ENCODE measurements around the gene UPK1A. TPM values are rescaled to one million over a fixed set of nuclear protein-coding genes. Genes with fewer than 3 reads are reported as not detected.

Gene UPK1A
- total RNA-seq: under 1 TPM in 1 of 8 experiments, not detected in 7; 0.38 TPM

DNA sequence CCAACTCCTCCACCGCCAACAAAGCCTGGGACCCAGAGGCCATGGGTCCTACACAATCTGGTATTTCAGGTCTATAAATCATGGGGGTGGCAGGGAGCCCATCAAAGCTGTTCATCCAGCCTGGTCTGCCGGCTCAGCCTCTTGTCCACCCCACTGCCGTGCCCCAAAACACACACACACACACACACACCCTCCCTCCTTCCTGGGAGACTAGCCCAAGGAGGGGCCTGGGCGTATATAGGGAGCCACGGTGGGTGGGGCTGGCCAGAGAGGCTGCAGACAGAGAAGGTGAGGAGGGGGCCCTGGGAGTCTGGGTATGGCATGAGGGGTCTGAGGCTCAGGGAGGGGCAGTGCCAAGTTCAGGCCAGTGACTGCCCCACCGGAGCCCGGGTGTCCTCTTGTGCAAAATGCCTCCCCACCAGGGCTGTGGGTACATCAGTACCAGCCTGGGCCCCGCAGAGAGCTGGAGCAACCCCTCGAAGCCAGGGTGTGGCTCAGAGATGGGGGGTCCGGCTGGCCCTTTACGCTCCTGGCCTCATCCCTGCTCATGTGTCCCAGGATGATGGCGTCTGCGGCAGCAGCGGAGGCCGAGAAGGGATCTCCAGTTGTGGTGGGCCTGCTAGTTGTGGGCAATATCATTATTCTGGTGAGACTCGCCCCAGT, at the start of gene UPK1A:
Gene UPK1A, plus strand, starts transcription at position 267 of the 663 bp plus-strand sequence. Its CDS starts 296 bp downstream, at position 563.
- in situ Hi-C loops (cut with MboI; ENCODE audit: low pct_unique_long_range_greater_than_20kb in 2 of 9, low sequenced_read_pairs in 9 of 9, unreplicated experiment in 9 of 9): no loop called here
- 0 to 92% (median 68%) methylated on average over 1 to 3 of the region's 16 CpGs; no CpG with 5 or more reads in 4 of the 10 experiments for WGBS, 10 experiments
- Histone ChIP-seq H3K4me1 (replicated peaks in 1 of 2) (no peaks in the 10 kb centered on the region), H3K4me3 (no peak within 1 kb of the TSS), H3K27ac (no peak within 1 kb of the TSS)
- ATAC-seq (replicated peaks in 6 of 8): peak in 1 of 8 experiments; percentile 17

DNA sequence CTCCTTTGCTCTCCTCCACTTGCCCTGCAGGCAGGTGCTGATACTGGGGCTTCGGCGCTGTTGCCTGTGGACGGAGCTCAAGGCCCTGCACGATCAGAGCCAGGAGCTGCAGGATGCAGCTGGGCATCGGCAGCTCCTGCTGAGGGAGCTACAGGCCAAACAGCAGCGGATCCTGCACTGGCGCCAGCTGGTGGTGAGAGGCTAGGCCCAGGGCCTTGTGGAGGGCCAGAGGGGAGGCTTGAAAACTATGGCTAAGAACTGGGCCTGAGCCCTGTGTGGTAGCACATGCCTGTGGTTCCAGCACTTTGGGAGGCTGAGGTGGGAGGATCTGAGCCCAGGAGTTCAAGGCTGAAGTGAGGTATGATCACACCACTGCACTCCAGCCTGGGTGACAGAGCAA, 47.5 kb upstream of the UPK1A start:
- ATAC-seq (replicated peaks in 6 of 8): no peak
- Histone ChIP-seq H3K27ac (no peak overlapping the region), H3K4me1 (replicated peaks in 1 of 2) (no peaks in the 10 kb centered on the region), H3K4me3 (no peak overlapping the region)
- in situ Hi-C loops (cut with MboI; ENCODE audit: low pct_unique_long_range_greater_than_20kb in 2 of 9, low sequenced_read_pairs in 9 of 9, unreplicated experiment in 9 of 9): no loop called here
- WGBS, 10 experiments: 38 to 100% (median 40%) methylated on average over 1 to 3 of the region's 7 CpGs; no CpG with 5 or more reads in 7 of the 10 experiments

DNA sequence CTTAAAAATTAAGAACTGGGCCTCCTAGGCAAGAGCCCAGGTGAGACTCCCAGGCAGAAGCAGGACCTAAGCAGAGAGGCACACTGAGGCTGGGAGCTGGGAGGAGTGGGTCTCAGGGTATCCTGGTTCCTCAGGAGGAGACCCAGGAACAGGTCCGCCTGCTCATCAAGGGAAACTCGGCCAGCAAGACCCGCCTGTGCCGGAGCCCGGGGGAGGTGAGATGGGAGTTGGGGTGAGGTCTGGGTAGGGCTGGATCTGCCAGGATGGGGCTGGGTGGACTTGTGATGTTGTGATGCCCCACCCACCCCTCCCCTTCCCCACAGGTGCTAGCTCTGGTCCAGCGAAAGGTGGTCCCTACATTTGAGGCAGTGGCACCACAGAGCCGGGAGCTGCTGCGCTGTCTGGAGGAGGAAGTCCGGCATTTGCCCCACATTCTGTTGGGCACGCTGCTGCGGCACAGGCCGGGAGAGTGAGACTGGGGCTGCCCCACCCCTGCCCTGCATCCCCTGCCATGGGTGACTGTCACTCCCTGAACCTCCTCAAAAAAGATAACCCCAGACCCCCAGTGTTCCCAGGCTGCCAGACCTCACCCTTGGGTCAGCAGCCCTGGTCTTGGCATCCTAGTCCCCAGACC, 46.9 kb upstream of the UPK1A start:
- Histone ChIP-seq H3K4me1 (replicated peaks in 1 of 2) (no peaks in the 10 kb centered on the region), H3K27ac (no peak overlapping the region), H3K4me3 (no peak overlapping the region)
- 100% methylated on average over 1 of the region's 12 CpGs; no CpG with 5 or more reads in 8 of the 10 experiments for WGBS, 10 experiments
- ATAC-seq (replicated peaks in 6 of 8): peak in 1 of 8 experiments; percentile 14
- in situ Hi-C loops (cut with MboI; ENCODE audit: low pct_unique_long_range_greater_than_20kb in 2 of 9, low sequenced_read_pairs in 9 of 9, unreplicated experiment in 9 of 9): no loop called here

DNA sequence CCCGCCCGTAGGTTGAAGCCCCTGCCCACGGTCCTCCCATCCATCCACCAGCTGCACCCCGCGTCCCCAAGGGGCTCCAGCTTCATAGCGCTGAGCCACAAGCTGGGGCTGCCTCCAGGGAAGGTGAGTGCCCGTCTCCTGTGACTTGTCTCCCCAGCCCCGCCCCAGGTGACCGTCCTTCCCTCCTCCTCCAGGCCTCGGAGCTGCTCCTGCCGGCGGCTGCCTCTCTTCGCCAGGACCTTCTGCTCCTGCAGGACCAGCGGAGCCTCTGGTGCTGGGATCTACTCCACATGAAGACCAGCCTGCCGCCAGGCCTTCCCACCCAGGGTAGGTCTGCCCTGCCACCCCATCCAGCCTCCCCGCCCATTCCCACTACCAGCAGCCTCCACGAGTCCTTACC, 46.3 kb upstream of the UPK1A start:
- Histone ChIP-seq H3K27ac (no peak overlapping the region), H3K4me1 (replicated peaks in 1 of 2) (no peaks in the 10 kb centered on the region), H3K4me3 (no peak overlapping the region)
- no peak for ATAC-seq (replicated peaks in 6 of 8)
- in situ Hi-C loops (cut with MboI; ENCODE audit: low pct_unique_long_range_greater_than_20kb in 2 of 9, low sequenced_read_pairs in 9 of 9, unreplicated experiment in 9 of 9): no loop called here
- WGBS, 10 experiments: 95 to 100% methylated on average over 1 to 5 of the region's 17 CpGs; no CpG with 5 or more reads in 8 of the 10 experiments

DNA sequence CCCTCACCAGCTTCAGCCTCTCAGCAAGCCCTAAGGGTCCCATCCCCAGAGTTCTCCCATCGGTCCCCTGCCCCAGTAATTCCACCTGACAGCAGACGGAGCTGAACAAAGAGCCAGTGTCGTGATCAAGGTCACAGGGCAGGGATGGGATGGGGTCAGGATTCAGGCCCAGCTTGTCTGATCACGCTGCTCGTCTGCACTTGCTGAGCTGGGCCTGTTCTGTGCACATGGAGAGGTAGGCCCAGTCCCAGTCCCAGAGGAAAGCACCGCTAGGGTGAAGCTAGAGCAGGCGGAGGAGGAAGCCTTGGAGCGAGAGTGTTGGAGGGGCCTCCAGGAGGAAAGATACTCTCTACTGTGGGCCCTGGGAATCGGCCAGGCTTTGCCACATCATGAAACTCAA, 44.6 kb upstream of the UPK1A start:
- Histone ChIP-seq H3K27ac (no peak overlapping the region), H3K4me1 (replicated peaks in 1 of 2) (no peaks in the 10 kb centered on the region), H3K4me3 (no peak overlapping the region)
- in situ Hi-C loops (cut with MboI; ENCODE audit: low pct_unique_long_range_greater_than_20kb in 2 of 9, low sequenced_read_pairs in 9 of 9, unreplicated experiment in 9 of 9): no loop called here
- no peak for ATAC-seq (replicated peaks in 6 of 8)
- WGBS, 10 experiments: 60 to 100% (median 88%) methylated on average over 2 to 4 of the region's 9 CpGs; no CpG with 5 or more reads in 6 of the 10 experiments

DNA sequence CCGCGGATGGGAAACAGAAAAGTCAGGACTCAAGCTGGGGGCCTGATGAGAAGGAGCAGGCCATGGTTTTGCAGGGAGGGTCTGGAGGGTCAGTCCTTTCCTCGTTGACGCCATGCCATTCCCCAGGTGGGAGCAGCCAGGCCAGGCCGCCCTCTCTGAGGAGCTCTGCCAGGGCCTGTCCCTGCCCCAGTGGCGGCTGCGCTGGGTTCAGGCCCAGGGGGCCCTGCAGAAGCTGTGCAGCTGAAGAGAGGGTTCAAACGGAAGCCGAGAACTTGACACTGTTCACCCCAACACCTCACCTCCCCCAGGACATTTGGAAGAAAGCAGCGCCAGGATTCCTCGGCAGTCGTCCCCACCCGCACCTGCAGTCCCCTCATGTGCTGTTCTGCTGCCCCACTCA, 43.6 kb upstream of the UPK1A start:
- no peak overlapping the region for H3K27ac ChIP-seq
- WGBS, 10 experiments: 78 to 93% methylated on average over 4 to 8 of the region's 13 CpGs; no CpG with 5 or more reads in 8 of the 10 experiments
- no peak overlapping the region for H3K4me3 ChIP-seq
- ATAC-seq (replicated peaks in 6 of 8): no peak
- H3K4me1 ChIP-seq (replicated peaks in 1 of 2): peaks cover 0 to 2% of the 10 kb centered on the region in 2 donors
- in situ Hi-C loops (cut with MboI; ENCODE audit: low pct_unique_long_range_greater_than_20kb in 2 of 9, low sequenced_read_pairs in 9 of 9, unreplicated experiment in 9 of 9): no loop called here

DNA sequence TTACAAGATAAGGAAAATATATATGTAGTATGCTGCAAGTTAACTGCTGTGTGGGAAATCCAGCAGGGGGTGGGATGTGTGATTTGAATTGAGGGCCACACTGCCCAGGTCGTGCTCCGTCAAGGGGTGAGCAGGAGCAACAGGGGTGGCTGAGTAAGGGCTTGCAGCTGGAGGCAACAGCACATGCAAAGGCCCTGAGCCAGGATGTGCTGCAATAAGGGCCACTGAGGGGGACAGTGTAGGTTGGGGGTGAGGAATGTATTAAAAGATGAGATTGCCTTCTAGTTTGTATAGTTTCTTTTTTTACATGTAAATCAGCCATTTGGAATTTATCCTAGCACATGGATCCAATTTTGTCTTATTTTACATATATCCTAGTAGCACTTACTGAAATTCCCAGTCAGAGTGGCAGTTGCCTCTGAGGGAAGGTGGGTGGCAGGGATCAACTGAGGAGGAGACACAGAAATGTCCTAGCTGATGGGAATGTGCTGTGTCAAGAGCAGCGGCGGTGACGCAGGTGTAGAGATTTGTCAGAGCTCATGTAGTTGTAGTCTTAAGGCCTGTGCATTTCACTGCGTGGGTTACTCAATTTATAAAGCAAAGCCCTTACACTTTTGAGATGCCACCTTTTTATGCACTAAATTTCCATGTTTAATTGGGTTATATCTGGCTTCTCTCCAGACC, 42.8 kb upstream of the UPK1A start:
- no peak overlapping the region for H3K27ac ChIP-seq
- H3K4me1 ChIP-seq (replicated peaks in 1 of 2): peaks cover 0 to 6% of the 10 kb centered on the region in 2 donors
- 77 to 100% (median 91%) methylated on average over 1 to 6 of the region's 6 CpGs; no CpG with 5 or more reads in 1 of the 10 experiments for WGBS, 10 experiments
- H3K4me3 ChIP-seq: no peak overlapping the region
- ATAC-seq (replicated peaks in 6 of 8): no peak
- in situ Hi-C loops (cut with MboI; ENCODE audit: low pct_unique_long_range_greater_than_20kb in 2 of 9, low sequenced_read_pairs in 9 of 9, unreplicated experiment in 9 of 9): no loop called here

DNA sequence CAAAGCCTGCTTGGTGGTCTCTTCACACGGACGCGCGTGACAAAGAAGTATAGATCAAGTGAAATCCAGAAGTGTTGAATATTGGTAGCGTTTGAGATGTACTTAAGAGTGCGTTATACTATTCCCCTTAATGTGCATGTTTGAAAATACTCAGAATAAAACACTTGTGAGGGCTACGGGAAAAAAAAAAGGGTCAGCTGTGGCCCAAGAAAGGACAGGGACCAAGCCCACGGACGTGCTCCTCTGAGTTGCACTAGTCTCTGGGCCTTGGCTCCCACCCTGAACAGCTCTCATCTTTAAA, 38.1 kb upstream of the UPK1A start:
- Histone ChIP-seq H3K27ac (peak overlapping the region in 1 of 2 donors; percentile 27), H3K4me1 (replicated peaks in 1 of 2) (peaks cover 6 to 10% of the 10 kb centered on the region in 2 donors), H3K4me3 (peak overlapping the region; percentile 86 to 96 (median 91))
- in situ Hi-C loops (cut with MboI; ENCODE audit: low pct_unique_long_range_greater_than_20kb in 2 of 9, low sequenced_read_pairs in 9 of 9, unreplicated experiment in 9 of 9): no loop called here
- WGBS, 10 experiments: 0 to 38% (median 15%) methylated on average over 1 to 9 of the region's 9 CpGs; no CpG with 5 or more reads in 2 of the 10 experiments
- no peak for ATAC-seq (replicated peaks in 6 of 8)

DNA sequence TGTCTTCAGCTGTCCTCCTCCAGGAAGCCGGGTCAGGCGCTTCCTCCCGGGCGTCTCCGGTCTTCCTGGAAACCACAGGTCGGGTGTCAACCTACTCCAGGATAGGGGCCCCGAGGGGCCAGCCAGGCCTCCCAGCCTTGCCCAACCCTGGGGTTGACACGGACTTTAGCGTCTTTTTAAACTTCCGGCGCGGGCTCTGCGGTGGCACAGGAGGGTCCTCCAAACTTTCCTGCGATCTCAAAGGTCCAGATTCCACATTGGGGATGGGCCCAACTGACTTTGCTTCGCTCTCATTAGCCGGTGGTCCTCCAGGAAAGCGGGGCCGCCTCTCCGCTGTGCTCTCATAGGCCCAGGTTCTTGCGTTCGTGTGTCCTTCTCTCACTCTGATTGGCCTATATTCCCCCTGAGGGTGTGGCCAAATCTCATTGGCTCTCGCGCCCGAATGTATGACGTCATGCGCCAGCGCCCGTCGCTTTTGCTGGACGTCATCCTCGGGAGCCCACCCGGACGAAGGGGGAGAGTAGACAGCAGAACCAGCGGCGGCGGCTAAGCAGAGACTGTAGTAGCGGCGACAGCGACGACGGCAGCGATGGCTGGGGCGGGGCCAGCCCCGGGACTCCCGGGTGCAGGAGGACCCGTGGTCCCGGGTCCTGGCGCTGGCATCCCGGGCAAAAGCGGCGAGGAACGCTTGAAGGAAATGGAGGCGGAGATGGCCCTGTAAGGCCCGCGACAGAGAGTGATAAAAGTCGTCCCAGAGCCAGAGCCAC, 37.6 kb upstream of the UPK1A start, which contains the start of gene RBM42:
Gene RBM42, plus strand, starts transcription at position 472 of the 767 bp plus-strand sequence. Its CDS starts 118 bp downstream, at position 590.
- peak; percentile 98 to 100 (median 100) for ATAC-seq (replicated peaks in 6 of 8)
- peak within 1 kb of the TSS; percentile 86 to 96 (median 91) for H3K4me3 ChIP-seq
- peaks cover 6 to 10% of the 10 kb centered on the region in 2 donors for H3K4me1 ChIP-seq (replicated peaks in 1 of 2)
- H3K27ac ChIP-seq: peak within 1 kb of the TSS; percentile 49 to 75
- 0 to 9% (median 0%) methylated on average over 1 to 12 of the region's 56 CpGs; no CpG with 5 or more reads in 3 of the 10 experiments for WGBS, 10 experiments
- in situ Hi-C loops (cut with MboI; ENCODE audit: low pct_unique_long_range_greater_than_20kb in 2 of 9, low sequenced_read_pairs in 9 of 9, unreplicated experiment in 9 of 9): no loop called here

DNA sequence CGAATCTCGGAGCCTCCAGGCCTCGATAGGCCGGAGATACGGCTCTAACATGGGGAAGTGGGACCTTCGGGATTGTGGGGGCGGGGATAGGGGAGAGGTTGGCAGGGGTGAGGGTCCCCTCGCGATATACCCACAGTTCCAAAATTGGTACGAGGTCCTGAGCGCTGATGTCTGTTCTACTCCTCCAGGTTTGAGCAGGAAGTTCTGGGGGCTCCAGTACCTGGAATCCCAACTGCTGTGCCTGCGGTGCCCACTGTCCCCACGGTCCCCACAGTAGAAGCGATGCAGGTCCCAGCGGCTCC, 37.0 kb upstream of the UPK1A start:
- in situ Hi-C loops (cut with MboI; ENCODE audit: low pct_unique_long_range_greater_than_20kb in 2 of 9, low sequenced_read_pairs in 9 of 9, unreplicated experiment in 9 of 9): no loop called here
- H3K4me1 ChIP-seq (replicated peaks in 1 of 2): peaks cover 6 to 10% of the 10 kb centered on the region in 2 donors
- ATAC-seq (replicated peaks in 6 of 8): no peak
- peak overlapping the region; percentile 49 to 75 for H3K27ac ChIP-seq
- 0 to 12% (median 3%) methylated on average over 3 to 6 of the region's 15 CpGs; no CpG with 5 or more reads in 7 of the 10 experiments for WGBS, 10 experiments
- peak overlapping the region; percentile 86 to 96 (median 91) for H3K4me3 ChIP-seq

DNA sequence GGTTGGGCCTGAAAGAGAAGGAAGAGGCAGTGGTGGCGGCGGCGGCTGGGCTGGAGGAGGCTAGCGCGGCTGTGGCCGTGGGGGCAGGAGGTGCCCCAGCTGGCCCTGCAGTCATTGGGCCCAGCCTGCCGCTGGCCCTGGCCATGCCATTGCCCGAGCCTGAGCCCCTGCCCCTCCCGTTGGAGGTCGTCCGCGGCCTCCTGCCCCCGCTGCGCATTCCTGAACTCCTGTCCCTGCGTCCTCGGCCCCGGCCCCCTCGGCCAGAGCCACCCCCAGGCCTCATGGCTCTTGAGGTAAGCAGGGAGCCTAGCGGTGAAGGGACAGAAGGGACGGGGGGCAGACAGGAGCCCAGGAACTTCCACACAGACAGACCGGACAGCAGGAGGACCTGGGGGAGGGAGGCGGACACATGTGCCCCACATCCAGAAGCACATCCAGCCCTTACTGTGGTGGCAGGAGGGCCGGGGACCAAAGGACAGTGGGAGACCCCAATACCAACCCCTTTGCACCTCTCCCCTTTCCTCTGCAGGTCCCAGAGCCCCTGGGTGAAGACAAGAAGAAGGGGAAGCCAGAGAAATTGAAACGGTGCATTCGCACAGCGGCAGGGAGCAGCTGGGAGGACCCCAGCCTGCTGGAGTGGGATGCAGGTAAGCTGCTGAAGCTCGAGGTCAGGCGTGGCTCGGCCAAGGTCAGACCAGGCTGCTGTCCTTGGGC, 32.4 kb upstream of the UPK1A start:
- in situ Hi-C loops (cut with MboI; ENCODE audit: low pct_unique_long_range_greater_than_20kb in 2 of 9, low sequenced_read_pairs in 9 of 9, unreplicated experiment in 9 of 9): no loop called here
- Histone ChIP-seq H3K27ac (no peak overlapping the region), H3K4me3 (no peak overlapping the region), H3K4me1 (replicated peaks in 1 of 2) (peaks cover 4 to 6% of the 10 kb centered on the region in 2 donors)
- ATAC-seq (replicated peaks in 6 of 8): no peak
- WGBS, 10 experiments: 85 to 100% (median 85%) methylated on average over 1 to 4 of the region's 29 CpGs; no CpG with 5 or more reads in 7 of the 10 experiments

DNA sequence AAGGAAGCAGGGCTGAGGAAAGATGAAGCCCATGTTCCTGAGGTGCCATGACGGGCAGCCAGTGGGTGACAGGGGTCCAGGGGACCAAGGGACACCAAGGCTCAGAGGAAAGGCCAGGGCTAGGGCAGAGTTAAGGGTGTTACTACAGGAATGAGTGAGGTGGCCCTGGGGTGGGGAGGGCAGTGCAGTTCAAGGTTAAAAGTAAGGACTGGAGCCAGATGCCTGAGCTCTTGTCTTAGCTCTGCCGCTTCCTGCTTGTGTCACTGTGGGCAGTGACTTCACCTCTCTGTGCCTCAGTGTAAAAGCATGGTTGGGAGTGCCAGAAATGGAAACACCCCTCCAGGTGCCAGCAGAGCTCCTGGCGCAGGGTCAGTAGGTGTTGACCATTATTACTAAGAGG, 29.7 kb upstream of the UPK1A start:
- H3K27ac ChIP-seq: no peak overlapping the region
- ATAC-seq (replicated peaks in 6 of 8): no peak
- no peaks in the 10 kb centered on the region for H3K4me1 ChIP-seq (replicated peaks in 1 of 2)
- whole genome bisulfite sequencing, 10 experiments: 50 to 100% (median 89%) methylated on average over 1 to 2 of the region's 3 CpGs; no CpG with 5 or more reads in 6 of the 10 experiments
- H3K4me3 ChIP-seq: no peak overlapping the region
- in situ Hi-C loops (cut with MboI; ENCODE audit: low pct_unique_long_range_greater_than_20kb in 2 of 9, low sequenced_read_pairs in 9 of 9, unreplicated experiment in 9 of 9): no loop called here
